Mucosa of stomach (tissue), 1 donor: ENCODE data around the gene IRS1.

Source experiments
- H3K27me3 ChIP-seq: one replicate; pipeline ENCODE4 v1.7.0; 2013; ENCODE audit warnings: mild to moderate bottlenecking, low read length; ENCODE audit not compliant: control insufficient read depth, insufficient read depth
- H3K36me3 ChIP-seq: one replicate; pipeline ENCODE4 v1.7.0; 2013; ENCODE audit warnings: low read length; ENCODE audit not compliant: control insufficient read depth, insufficient read depth
- H3K4me1 ChIP-seq: one replicate; pipeline ENCODE4 v1.7.0; 2013; ENCODE audit warnings: mild to moderate bottlenecking, low read length; ENCODE audit not compliant: control insufficient read depth, insufficient read depth
- H3K4me3 ChIP-seq: one replicate; pipeline ENCODE4 v1.7.0; 2013; ENCODE audit warnings: low read length
- H3K9ac ChIP-seq: one replicate; pipeline ENCODE4 v1.7.0; 2013; ENCODE audit warnings: mild to moderate bottlenecking, low read length, moderate library complexity
- H3K9me3 ChIP-seq: one replicate; pipeline ENCODE4 v1.7.0; 2013; ENCODE audit warnings: mild to moderate bottlenecking, low read length, moderate library complexity; ENCODE audit not compliant: control insufficient read depth
- donor health status: Pancreatic carcinoma.

IRS1 gene

DNA sequence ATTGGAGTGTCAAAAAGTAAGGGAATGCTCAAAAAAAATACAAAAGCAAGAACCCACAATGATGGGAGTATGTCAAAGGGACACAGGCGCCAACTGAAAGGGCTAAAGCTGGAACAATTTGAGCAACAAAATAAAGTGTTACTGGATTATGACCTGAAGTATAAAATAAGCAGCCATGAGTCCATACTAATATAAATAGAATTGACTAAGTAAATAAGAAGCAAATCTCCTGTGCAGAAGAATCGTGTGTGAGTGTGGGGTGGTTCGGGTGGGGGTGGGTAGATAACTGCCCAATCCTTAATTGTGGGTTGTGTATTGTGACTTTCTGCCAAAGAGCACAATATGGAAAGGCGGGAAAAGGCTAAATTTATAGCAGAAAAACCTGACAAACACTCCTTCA, 23.5 kb downstream of the IRS1 start:
- Histone ChIP-seq H3K27me3 (no peaks in the 10 kb centered on the region), H3K9me3 (no peaks in the 10 kb centered on the region), H3K4me3 (no peak overlapping the region), H3K36me3 (no peaks in the 10 kb centered on the region), H3K9ac (no peak overlapping the region), H3K4me1 (peaks cover 18% of the 10 kb centered on the region)

DNA sequence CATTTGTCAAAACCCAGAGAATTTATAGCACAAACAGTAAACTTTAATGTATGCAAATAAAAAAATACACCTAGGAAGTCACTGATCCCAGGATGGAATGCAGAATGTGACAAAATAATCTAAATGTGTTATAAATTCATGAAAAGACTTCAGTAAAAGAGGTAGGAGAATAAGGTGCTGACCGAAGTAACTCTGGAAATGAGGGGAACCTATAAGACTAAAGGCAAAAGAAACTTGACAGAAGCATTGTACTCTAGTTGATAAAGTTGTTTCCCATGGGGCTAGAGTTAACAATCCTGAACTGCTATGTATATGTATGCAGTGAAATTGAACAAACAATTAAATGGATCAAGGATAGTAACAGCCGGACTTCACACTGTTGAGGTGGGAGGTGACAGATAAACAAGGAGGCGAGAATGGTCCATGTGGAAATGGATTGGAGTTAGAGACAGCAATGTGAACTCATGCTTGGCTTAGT, 24.5 kb downstream of the IRS1 start:
- H3K27me3 ChIP-seq = no peaks in the 10 kb centered on the region
- H3K36me3 ChIP-seq = no peaks in the 10 kb centered on the region
- H3K4me1 ChIP-seq = peaks cover 23% of the 10 kb centered on the region
- no peaks in the 10 kb centered on the region for H3K9me3 ChIP-seq
- H3K4me3 ChIP-seq = no peak overlapping the region
- no peak overlapping the region for H3K9ac ChIP-seq

DNA sequence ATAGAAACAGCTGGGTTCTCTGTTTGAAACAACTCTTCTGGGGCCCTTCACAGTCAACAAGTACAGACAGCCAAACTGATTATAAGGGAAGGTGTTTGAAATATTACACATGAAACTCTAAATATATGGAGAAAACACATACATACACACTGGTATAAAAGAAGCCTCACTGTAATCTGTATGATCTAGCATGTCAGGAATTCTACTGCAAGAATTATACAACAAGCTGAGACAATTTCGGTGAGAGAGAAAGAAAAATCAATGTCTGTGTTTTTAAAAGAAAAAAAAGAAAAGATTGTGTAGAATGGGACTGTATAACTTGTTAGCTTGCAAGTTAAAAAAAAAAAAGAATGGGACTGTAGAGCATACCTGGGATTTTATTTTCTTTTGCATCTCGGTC, 26.3 kb downstream of the IRS1 start:
- H3K4me1 ChIP-seq = peaks cover 23% of the 10 kb centered on the region
- H3K9me3 ChIP-seq = no peaks in the 10 kb centered on the region
- H3K36me3 ChIP-seq = no peaks in the 10 kb centered on the region
- no peak overlapping the region for H3K9ac ChIP-seq
- H3K4me3 ChIP-seq = no peak overlapping the region
- no peaks in the 10 kb centered on the region for H3K27me3 ChIP-seq

DNA sequence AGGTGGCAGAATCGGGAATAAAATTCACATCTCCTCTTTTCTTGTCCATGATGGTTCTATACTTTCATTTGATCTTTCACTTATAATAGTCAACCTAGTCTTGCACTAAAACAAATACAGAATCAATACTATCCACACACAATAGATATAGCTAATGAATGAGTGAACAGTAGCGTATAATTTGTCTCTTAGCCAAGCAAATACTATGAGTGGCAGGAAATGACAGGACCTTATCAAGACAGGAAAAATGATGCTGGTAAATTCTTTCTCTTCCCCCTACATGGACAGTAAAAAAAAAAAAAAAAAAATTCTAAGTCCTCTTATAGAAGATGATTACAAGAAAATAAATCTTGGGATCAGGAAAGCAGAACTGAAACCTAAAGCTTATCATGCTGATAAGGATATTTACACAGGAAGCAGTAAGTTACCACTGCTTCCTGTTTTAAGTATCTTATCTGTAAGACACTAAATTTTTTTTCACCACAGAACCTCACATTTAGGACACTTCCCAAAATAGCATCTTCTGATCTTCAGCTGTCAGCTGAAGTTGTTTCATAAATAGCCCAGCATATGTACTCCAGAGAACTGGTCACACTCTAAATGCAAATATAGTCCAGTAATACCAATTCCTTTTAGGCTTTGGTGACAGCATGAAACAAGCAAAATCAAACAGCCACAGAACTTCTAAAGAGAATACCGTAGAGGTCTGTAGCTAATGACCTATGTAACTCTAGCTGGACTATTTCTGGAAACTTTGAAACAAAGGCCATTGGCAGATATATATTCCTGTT, 27.0 kb downstream of the IRS1 start:
- no peak overlapping the region for H3K9ac ChIP-seq
- no peaks in the 10 kb centered on the region for H3K9me3 ChIP-seq
- no peaks in the 10 kb centered on the region for H3K36me3 ChIP-seq
- H3K27me3 ChIP-seq = no peaks in the 10 kb centered on the region
- no peak overlapping the region for H3K4me3 ChIP-seq
- peaks cover 23% of the 10 kb centered on the region for H3K4me1 ChIP-seq

DNA sequence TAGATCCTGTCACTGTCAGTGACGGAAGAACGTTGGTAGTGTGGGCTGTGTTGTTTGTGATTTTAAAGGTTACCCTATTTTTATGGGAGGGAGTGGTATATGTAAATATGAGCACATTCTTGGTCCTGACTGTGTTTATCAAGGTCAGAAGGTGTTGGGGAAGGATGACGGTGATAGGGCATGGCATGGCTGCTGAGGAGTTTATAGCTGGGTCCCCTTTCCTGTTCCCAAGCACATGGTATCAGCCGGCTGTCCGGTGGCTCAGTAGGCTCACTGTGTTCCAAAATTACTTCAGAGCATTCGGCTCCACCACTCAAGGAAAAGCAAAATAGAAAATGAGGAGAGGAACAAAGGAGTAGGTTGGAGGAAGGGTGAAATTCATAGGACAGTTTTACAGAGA, 28.6 kb downstream of the IRS1 start:
- Histone ChIP-seq H3K9ac (no peak overlapping the region), H3K9me3 (no peaks in the 10 kb centered on the region), H3K4me3 (no peak overlapping the region), H3K36me3 (no peaks in the 10 kb centered on the region), H3K27me3 (no peaks in the 10 kb centered on the region), H3K4me1 (peaks cover 36% of the 10 kb centered on the region)

DNA sequence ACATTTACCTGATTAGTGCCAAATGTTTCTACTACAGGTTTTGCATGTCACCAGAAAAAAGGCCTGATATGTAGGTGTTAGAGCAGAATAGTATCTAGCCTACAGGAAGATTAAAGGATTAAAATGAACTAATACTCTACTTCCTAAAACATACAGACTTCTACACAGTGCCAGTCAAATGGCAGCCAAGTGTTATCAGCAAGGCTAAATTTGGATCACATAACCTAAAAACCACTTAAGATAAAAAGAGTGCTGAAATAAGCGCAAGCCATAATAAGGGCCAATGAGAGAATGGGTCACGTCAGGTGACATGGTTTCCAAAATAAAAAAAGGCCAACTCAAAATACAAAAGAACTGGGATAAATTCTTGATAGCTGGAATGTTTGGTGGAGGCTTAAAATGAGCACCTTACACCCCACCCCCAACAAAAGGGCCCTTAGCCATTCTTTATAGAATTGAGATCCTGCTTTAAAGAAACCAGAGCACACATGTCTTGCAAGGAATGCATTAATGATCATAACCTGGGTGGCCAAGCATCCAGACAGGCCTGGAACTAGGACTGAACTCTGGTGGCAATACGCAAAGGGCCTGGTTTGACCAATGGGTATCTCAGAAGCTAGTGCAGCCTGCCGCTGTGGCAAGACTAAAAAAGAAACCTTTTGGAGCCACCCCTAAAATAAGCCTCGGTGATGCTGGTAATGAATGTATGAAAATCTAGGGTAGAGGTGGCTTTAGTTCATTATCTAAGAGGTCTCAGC, 32.4 kb downstream of the IRS1 start:
- Histone ChIP-seq H3K9me3 (no peaks in the 10 kb centered on the region), H3K36me3 (no peaks in the 10 kb centered on the region), H3K4me3 (no peak overlapping the region), H3K9ac (no peak overlapping the region), H3K4me1 (peaks cover 27% of the 10 kb centered on the region), H3K27me3 (no peaks in the 10 kb centered on the region)

DNA sequence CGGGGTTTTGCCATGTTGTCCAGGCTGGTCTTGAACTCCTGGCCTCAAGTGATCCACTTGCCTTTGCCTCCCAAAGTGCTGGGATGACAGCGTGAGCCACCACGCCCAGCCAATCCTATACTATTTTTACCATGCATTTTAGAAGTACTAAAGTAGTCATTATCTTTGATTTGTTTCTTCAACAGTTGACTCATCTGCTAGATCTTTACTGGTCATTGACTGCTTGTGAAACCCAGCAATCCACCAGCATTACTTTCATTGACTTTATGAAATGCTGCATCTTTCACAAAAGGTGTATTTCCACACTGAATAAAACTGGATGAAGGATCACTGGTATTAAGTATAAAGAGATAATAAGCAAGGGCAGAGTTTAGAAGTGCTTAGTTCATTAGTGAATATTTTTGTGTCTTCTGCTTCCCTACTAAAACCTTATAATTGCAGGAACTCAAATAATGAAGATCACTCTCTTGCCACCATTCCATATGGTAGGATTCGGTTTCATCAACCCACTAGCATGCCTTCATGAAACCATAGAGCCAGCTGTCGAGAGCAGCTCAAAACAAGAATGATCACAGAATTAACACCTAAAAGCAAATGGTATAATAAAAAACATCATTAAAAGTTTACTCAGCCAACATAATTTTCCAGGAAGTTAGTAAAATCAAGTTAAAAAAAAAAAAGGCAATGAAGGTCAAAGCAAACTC, 33.1 kb downstream of the IRS1 start:
- peaks cover 20% of the 10 kb centered on the region for H3K4me1 ChIP-seq
- H3K4me3 ChIP-seq = no peak overlapping the region
- H3K27me3 ChIP-seq = no peaks in the 10 kb centered on the region
- H3K9ac ChIP-seq = no peak overlapping the region
- no peaks in the 10 kb centered on the region for H3K9me3 ChIP-seq
- H3K36me3 ChIP-seq = no peaks in the 10 kb centered on the region

DNA sequence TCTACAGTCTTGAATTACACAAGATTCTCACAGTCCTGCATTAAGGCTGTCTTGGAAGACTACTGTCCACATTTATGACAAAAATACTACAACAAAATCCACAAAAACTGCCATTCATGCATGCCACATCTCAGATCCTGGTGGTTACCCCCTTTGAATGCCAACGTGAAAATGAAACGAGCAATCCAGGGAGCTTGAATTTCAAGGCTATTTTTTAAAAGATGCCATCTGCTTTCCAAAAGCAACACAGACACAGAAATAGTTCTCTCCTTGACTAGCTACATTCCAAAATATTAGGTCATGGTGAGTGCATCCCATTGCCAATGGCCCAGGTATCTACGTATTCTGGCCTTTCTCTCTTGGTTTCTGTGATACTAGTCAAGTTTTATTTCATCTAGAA, 36.3 kb downstream of the IRS1 start:
- H3K9me3 ChIP-seq = no peaks in the 10 kb centered on the region
- H3K4me1 ChIP-seq = peaks cover 13% of the 10 kb centered on the region
- H3K9ac ChIP-seq = no peak overlapping the region
- no peaks in the 10 kb centered on the region for H3K36me3 ChIP-seq
- no peaks in the 10 kb centered on the region for H3K27me3 ChIP-seq
- H3K4me3 ChIP-seq = no peak overlapping the region

DNA sequence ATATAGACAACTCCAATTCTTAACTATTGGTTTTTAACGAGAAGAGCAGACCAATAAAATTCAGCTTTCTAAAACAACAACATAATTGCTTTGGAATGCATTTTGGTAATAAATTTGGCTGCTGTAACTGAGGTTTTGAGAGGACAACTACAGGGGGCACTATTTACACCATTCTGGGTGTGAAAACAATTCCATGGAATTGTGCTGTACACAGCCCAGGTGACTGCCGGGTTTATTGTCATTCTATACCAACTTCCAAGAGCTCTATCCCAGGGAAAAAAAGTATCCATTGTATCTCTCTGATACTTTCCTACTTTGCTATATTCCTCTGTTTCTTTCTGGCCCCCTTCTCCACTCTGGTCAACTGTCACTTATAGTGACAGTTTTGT, 38.4 kb downstream of the IRS1 start:
- Histone ChIP-seq H3K9ac (no peak overlapping the region), H3K36me3 (no peaks in the 10 kb centered on the region), H3K4me1 (peaks cover 2% of the 10 kb centered on the region), H3K9me3 (no peaks in the 10 kb centered on the region), H3K4me3 (no peak overlapping the region), H3K27me3 (no peaks in the 10 kb centered on the region)

DNA sequence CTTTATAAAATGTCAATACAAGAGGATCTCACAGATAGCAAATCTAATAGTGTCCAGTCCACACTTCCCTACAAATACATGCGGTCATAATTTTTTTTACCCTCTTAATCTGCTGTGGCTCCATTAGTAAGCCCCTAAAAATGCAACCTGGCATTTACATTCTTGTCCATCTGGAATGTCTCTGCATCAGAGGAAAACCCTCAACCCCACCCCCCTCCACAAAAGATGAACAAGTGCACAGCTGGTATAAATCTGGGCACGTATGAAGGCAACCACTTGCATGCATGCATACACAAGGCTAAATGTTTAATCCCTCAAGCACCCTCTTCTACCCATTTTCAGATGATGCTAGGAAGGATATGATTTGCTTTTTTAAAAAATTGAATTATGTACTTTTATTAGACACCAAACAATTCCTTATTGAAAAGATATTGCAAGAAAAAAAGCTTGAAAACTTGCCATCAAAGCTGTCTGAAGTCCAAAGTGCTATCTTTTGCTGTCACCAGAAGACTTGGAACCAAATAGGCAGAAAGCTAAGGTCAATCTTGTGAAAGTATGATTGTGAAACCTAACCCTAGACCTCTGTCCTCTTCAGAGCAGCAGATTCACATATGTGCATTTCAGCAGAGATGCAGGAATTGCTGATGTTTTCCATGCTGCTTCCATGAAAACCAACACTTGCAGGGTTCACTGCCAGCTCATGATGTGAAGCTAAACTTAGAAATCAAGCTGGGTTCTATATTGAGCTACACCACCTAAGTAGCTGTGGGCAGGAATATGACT, 39.0 kb downstream of the IRS1 start:
- H3K4me1 ChIP-seq = peaks cover 8% of the 10 kb centered on the region

DNA sequence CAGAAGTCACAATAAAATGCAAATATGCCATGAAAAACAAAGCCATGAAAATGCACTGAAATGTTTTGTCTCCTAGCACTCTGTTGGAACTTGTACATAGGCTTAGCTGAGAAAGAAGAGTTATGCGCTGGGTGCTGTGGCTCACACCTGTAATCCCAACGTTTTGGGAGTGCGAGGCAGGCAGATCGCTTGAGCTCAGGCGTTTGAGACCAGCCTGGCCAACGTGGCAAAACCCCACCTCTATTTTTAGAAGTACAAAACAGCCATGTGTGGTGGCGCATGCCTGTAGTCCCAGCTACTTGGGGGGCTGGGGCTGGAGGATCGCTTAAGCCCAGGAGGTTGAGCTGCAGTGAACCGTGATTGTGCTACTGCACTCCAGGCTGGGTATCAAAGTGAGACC, 39.9 kb downstream of the IRS1 start:
- H3K9ac ChIP-seq = no peak overlapping the region
- H3K27me3 ChIP-seq = no peaks in the 10 kb centered on the region
- no peaks in the 10 kb centered on the region for H3K9me3 ChIP-seq
- H3K4me1 ChIP-seq = peaks cover 14% of the 10 kb centered on the region
- H3K4me3 ChIP-seq = no peak overlapping the region
- no peaks in the 10 kb centered on the region for H3K36me3 ChIP-seq

More for the DNA sequence above, 39.0 kb downstream of the IRS1 start:
- Histone ChIP-seq H3K36me3 (no peaks in the 10 kb centered on the region), H3K9me3 (no peaks in the 10 kb centered on the region), H3K9ac (no peak overlapping the region), H3K4me3 (no peak overlapping the region), H3K27me3 (no peaks in the 10 kb centered on the region)
